ENCODE data around the gene CELF4.

- TF ChIP-seq POLR2A (IDR thresholded peaks at IDR 0.05; ENCODE audit: low read depth, low read length) (no peak), TAF1 (IDR thresholded peaks at IDR 0.05; ENCODE audit: low read depth, low read length) (no peak)
These were observed 116.0 kb downstream of the CELF4 start for GRCh38 chr18:37449618-37450017.

Measured in GM12891 (cell line).